Skin epidermis (tissue), 12 donors: Measurements from ENCODE around the gene TMEM204.

Source experiments
- H3K27ac ChIP-seq, 21 experiments: fragments of 200-600 bp; sonication (generic) in 11 of 21; one replicate each; pipeline ENCODE4 v1.5.0; 2020; ENCODE audit warnings: mild to moderate bottlenecking in 3 of 21, inconsistent platforms in 2 of 21, moderate library complexity in 2 of 21
- H3K4me3 ChIP-seq, 7 experiments: fragments of 200-600 bp; sonication (generic) in 2 of 7; one replicate each; pipeline ENCODE4 v1.5.0; 2020; ENCODE audit warnings: inconsistent platforms in 2 of 7, mild to moderate bottlenecking in 2 of 7, moderate library complexity in 1 of 7

Gene TMEM204

GRCh38 chr16:1514507-1514906 lies 19.0 kb upstream of the TMEM204 start:
- Histone ChIP-seq H3K4me3 (no peak overlapping the region), H3K27ac (no peak overlapping the region)

- H3K4me3 ChIP-seq, result no peak overlapping the region
- no peak overlapping the region for H3K27ac ChIP-seq
Observed at GRCh38 chr16:1518626-1519135, 14.8 kb upstream of the TMEM204 start.

DNA sequence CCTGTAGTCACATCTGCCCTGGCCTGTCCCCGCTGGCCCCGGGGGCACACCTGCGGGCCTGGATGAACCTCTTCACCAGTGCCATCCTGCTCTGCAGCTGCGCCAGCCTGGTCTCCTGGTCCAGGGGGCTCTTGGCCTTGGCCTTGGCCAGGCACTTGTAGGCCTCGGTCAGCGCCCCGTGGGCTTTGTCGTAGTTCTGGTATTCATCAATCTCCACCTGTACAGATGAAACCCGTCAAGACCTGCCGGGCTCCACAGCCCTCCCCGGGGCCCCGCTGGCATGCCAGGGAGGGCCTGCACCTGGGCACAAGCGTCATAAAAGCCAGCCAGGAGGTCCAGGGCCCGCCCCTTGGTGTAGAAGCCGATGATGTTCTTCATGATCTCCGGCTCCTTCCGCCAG lies 13.6 kb upstream of the TMEM204 start:
- H3K4me3 ChIP-seq, result no peak overlapping the region
- no peak overlapping the region for H3K27ac ChIP-seq

GRCh38 chr16:1520461-1520860 lies 13.0 kb upstream of the TMEM204 start:
- no peak overlapping the region for H3K27ac ChIP-seq
- H3K4me3 ChIP-seq, result no peak overlapping the region

DNA sequence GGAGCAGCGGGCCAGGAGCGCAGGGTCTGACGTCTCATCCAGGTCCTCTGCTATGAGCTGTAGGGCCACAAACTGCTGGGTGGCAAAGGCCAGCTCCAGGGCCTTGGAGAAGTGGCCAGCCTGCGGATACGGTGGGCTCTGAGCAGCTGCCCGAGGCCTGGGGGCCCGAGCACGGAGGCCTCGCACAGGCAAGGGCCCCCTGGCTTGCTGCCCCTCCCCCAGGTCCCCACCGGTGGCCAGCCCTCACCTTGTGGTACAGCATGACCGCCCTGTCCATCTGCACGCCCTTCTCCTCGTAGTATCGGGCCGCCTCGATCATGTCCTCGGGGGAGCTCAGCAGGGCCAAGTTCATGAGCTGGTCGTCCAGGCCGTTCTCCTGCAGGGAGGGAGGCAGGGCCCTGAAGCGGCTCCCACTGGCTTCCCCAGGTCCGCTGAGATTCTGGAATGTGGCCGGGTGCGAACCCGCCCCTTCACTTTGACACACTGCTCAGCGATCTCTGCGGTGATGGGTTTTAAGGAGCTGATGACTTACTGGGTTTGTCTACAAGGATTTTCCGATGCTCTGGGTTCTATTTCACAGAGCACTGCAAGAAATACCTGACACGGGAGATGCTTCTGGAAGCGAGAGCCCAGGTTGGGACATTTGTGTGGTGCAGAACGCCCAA lies 9.8 kb upstream of the TMEM204 start:
- no peak overlapping the region for H3K27ac ChIP-seq
- H3K4me3 ChIP-seq, result no peak overlapping the region

- no peak overlapping the region for H3K4me3 ChIP-seq
Observed at GRCh38 chr16:1524366-1524765, 9.1 kb upstream of the TMEM204 start.

GRCh38 chr16:1525871-1526607 lies 7.4 kb upstream of the TMEM204 start:
- H3K27ac ChIP-seq, result peak overlapping the region in 2 of 21 experiments; percentile 78 to 79
- no peak overlapping the region for H3K4me3 ChIP-seq

More at GRCh38 chr16:1524366-1524765, 9.1 kb upstream of the TMEM204 start:
- H3K27ac ChIP-seq, result no peak overlapping the region

DNA sequence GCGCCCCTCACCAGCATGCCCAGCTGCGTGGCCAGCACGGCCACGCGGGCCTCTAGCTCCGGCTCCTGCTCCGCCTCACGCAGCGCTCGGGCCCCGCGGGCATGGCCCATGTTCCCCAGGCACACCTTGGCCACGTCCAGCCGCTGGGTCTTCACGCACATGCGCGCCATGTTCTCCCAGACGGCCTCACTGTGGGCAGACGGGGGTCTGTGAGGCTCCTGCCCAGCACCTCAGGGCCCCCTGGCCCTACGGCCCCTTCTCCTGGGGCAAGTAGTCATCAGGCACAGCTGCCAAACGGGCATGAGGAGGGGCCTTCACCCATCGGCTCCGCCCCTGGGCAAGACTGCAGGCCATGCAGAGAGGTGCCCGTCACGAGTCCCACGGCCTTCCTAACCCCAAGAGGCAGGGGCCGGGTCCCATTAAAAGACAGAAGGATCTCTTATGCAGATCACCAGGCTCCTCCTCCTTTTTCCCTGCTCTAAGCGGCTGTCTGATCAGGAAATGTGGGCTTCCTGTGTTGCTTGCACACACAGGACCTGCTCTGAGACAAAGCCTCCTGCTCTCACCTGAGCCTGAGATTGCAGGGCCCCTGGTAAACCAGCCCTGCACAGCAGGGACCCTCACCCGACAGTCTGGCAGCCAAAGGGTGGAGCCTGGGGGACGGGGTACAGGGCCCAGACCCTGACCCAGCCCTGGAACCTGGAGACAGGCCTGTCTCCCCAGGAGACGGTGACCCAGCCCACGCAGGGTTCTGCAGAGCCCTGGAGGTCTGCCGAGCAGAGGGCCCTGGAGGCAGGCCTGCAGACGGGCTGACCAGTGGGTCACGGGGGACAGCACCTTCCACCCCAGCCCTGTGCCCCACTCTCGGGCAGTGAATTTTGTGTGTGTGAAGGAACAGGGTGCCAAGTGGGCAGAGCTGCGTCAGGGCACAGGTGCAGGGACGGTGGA lies 6.6 kb upstream of the TMEM204 start:
- H3K4me3 ChIP-seq, result no peak overlapping the region
- peak overlapping the region in 8 of 21 experiments; percentile 17 to 79 (median 50) for H3K27ac ChIP-seq

DNA sequence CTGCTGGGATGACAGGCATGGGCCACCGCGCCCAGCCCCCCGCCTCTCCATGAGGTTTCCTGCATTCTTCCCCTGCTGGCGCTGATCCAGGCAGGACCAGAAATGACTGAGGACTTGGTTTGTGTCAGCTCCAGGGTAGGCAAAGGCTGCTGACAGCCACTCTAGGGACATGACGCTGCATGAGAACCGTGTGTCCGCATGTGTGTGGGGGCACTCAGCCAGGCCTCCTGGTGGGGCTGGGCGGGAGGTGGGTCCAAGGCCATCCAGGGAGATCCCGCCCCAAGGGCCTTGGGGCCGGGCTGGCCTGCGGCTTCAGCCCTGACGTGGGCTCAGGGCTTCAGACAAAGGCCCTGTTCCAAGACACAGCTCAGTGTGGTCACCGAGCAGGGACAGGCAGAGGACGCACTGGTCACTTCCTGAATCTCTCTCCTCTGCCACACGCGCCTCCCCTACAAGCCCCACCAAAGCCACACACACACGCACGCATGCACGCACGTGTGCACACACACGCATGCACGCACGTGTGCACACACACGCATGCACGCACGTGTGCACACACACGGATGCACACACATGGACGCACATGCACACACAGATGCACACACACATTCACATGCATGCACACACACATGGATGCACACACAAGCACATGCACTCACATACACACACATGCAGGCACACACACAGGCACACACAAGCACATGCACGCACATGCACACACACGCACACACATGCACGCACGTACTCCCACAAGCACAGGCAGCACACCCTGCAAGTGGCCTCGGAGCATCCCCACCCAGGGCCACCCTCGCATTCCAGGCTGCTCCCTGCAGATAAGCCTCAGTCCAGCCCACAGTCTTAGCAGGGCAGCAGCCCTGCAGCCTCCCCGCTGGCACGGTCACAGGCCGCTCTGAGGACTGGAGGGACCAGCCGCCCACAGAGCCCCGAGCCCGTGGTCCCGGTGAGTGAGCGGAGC lies 5.3 kb upstream of the TMEM204 start:
- H3K4me3 ChIP-seq, result no peak overlapping the region
- H3K27ac ChIP-seq, result peak overlapping the region in 4 of 21 experiments; percentile 17 to 79 (median 20)

GRCh38 chr16:1528921-1529537 lies 4.4 kb upstream of the TMEM204 start:
- Histone ChIP-seq H3K27ac (peak overlapping the region in 3 of 21 experiments; percentile 92 to 95 (median 94)), H3K4me3 (no peak overlapping the region)

- H3K27ac ChIP-seq, result peak overlapping the region in 20 of 21 experiments; percentile 65 to 96 (median 86)
- H3K4me3 ChIP-seq, result no peak overlapping the region
Observed at GRCh38 chr16:1530349-1530882, 3.0 kb upstream of the TMEM204 start.

- Histone ChIP-seq H3K27ac (peak overlapping the region in 20 of 21 experiments; percentile 71 to 96 (median 88)), H3K4me3 (no peak overlapping the region)
Observed at GRCh38 chr16:1530883-1531637, 2.4 kb upstream of the TMEM204 start.

- peak overlapping the region in 20 of 21 experiments; percentile 71 to 96 (median 88) for H3K27ac ChIP-seq
Observed at GRCh38 chr16:1531638-1531910, 1.9 kb upstream of the TMEM204 start.

GRCh38 chr16:1532081-1532760 lies 1.2 kb upstream of the TMEM204 start:
- no peak overlapping the region for H3K4me3 ChIP-seq
- H3K27ac ChIP-seq, result peak overlapping the region; percentile 40 to 96 (median 88)

More at GRCh38 chr16:1531638-1531910, 1.9 kb upstream of the TMEM204 start:
- no peak overlapping the region for H3K4me3 ChIP-seq

GRCh38 chr16:1532771-1533170 lies 695 bp upstream of the TMEM204 start:
- Histone ChIP-seq H3K4me3 (peak overlapping the region in 3 of 7 experiments; percentile 45 to 56 (median 55)), H3K27ac (peak overlapping the region in 20 of 21 experiments; percentile 71 to 96 (median 88))
